PFSK-1 (cell line): ENCODE data around the gene TTI1.

Source experiments
- POLR2AphosphoS5 ChIP-seq: IDR thresholded peaks from 2 replicates; pipeline ENCODE4 v1.6.1; 2012; ENCODE audit warnings: low read depth, mild to moderate bottlenecking, control low read depth, low read length, moderate library complexity
- SIN3A ChIP-seq: IDR thresholded peaks from 2 replicates; pipeline ENCODE4 v1.6.1; 2012; ENCODE audit warnings: mild to moderate bottlenecking, low read length, moderate library complexity, borderline replicate concordance; ENCODE audit not compliant: insufficient read depth
- TAF1 ChIP-seq: IDR thresholded peaks from 2 replicates; pipeline ENCODE4 v1.6.1; 2012; ENCODE audit warnings: low read length, control low read depth, borderline replicate concordance; ENCODE audit not compliant: insufficient read depth
- TF ChIP-seq, protein P1 (sequence below), 2 experiments: IDR thresholded peaks; 2 replicates each; pipeline versions ENCODE4 v1.6.1 to v1.8.0; 2011 to 2012; ENCODE audit warnings: low read depth in 2 of 2, low read length in 2 of 2, control low read depth in 1 of 2, inconsistent platforms in 1 of 2, mild to moderate bottlenecking in 1 of 2, moderate library complexity in 1 of 2; ENCODE audit not compliant: insufficient read depth in 1 of 2

DNA sequence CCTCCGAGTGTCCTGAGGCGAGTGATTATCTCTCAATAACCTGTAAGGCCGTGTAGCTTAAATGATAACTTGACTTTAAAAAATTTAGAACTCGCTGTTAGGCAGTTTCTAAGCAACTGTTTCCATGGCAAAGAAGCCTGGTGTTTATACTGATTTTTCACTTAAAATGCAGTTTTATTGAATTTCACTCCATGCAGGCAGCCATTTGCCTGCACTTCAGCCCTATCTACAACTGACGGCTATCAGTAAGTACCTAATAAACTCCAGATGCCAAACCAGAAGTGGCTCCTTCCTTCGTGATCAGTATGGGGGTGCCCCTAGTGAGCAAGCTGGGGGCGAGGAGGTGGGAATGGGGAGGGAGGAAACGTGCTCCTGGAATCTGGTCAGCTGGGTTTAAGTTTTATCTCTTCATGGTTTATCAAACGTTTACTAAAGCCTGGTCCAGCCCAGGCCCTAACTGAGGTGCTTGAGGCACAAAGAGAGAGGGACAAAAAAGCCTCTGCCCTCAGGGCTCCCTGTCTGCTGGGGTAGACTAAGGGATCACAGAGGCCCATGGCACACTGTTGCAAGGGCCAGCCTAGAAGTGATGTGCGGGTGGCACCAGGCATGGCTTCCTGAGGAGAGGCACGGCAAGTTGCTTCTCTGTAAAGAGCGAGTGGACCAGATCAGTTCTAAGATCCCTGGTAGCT, 45.5 kb downstream of the TTI1 start:
- TF ChIP-seq SIN3A = no peak
- TF ChIP-seq POLR2AphosphoS5 = no peak
- TF ChIP-seq, protein P1, sequence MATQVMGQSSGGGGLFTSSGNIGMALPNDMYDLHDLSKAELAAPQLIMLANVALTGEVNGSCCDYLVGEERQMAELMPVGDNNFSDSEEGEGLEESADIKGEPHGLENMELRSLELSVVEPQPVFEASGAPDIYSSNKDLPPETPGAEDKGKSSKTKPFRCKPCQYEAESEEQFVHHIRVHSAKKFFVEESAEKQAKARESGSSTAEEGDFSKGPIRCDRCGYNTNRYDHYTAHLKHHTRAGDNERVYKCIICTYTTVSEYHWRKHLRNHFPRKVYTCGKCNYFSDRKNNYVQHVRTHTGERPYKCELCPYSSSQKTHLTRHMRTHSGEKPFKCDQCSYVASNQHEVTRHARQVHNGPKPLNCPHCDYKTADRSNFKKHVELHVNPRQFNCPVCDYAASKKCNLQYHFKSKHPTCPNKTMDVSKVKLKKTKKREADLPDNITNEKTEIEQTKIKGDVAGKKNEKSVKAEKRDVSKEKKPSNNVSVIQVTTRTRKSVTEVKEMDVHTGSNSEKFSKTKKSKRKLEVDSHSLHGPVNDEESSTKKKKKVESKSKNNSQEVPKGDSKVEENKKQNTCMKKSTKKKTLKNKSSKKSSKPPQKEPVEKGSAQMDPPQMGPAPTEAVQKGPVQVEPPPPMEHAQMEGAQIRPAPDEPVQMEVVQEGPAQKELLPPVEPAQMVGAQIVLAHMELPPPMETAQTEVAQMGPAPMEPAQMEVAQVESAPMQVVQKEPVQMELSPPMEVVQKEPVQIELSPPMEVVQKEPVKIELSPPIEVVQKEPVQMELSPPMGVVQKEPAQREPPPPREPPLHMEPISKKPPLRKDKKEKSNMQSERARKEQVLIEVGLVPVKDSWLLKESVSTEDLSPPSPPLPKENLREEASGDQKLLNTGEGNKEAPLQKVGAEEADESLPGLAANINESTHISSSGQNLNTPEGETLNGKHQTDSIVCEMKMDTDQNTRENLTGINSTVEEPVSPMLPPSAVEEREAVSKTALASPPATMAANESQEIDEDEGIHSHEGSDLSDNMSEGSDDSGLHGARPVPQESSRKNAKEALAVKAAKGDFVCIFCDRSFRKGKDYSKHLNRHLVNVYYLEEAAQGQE (IDR thresholded peaks at IDR 0.05; ENCODE audit: insufficient read depth in 1 of 2, low read depth in 2 of 2, low read length in 2 of 2) = no peak
- no peak for TF ChIP-seq TAF1
